A549 (cell line): ENCODE measurements around the gene CCDC138. TPM values are rescaled to one million over a fixed set of nuclear protein-coding genes. Genes with fewer than 3 reads are reported as not detected.

Experiments used
- ATAC-seq, 2 experiments: fragments of 200-7000 bp in 1 of 2; fragments of >200 bp in 1 of 2; cut with Nextera tagmentation in 1 of 2; cut with Tn5 transposase in 1 of 2; 3 replicates each; pipeline versions ENCODE4 v1.8.0 to v1.9.1; 2018 to 2020; ENCODE audit warnings: mild to moderate bottlenecking in 1 of 2, moderate library complexity in 1 of 2
- CTCF ChIA-PET: fragments of 300-600 bp; sonication (Branson Sonifier 250); formaldehyde crosslinking; extraction: SDS; loops from one replicate; lab custom pipeline; 2021; ENCODE audit warnings: antibody characterized with exemption, inconsistent platforms; lab: Yijun Ruan, JAX
- POLR2A ChIA-PET: fragments of 350-600 bp; formaldehyde crosslinking; extraction: SDS; loops from one replicate; lab custom pipeline; 2021; ENCODE audit warnings: antibody characterized with exemption, inconsistent platforms; lab: Yijun Ruan, JAX
- DNase-seq, 2 experiments: peaks; one replicate each; pipeline versions ENCODE4 v3.0.0 to v3.0.0-alpha.2; 2011 to 2016; ENCODE audit warnings: low read depth in 1 of 2, low spot score in 1 of 2
- FAIRE-seq: peaks from 2 replicates; lab custom pipeline; 2011; peaks lifted over from hg19 to GRCh38; lab: Jason Lieb, UNC
- H3K27ac ChIP-seq, 2 experiments: fragments of >200 bp; sonication (Bioruptor Twin); formaldehyde crosslinking; 3 replicates each; pipeline ENCODE4 v1.5.1; 2016 to 2017
- H3K4me1 ChIP-seq: fragments of >200 bp; sonication (Bioruptor Twin); formaldehyde crosslinking; 3 replicates; pipeline ENCODE4 v1.6.1; 2016
- H3K4me2 ChIP-seq: fragments of >200 bp; sonication (Bioruptor Twin); formaldehyde crosslinking; 3 replicates; pipeline ENCODE4 v1.6.1; 2016
- H3K4me3 ChIP-seq: fragments of >200 bp; sonication (Bioruptor Twin); formaldehyde crosslinking; 3 replicates; pipeline ENCODE4 v1.5.1; 2016
- H3K9me3 ChIP-seq: fragments of >200 bp; sonication (Bioruptor Twin); formaldehyde crosslinking; 3 replicates; pipeline ENCODE4 v1.6.1; 2016
- BHLHE40 ChIP-seq: IDR thresholded peaks from 2 replicates; pipeline ENCODE4 v1.6.1; 2012; ENCODE audit warnings: low read depth, low read length, inconsistent platforms
- CBX8 ChIP-seq: fragments of 200-600 bp; sonication (generic); IDR thresholded peaks from 2 replicates; pipeline ENCODE4 v1.6.1; 2016
- CEBPB ChIP-seq, 2 experiments: fragments of >200 bp in 1 of 2; sonication (Bioruptor Twin) in 1 of 2; formaldehyde crosslinking in 1 of 2; IDR thresholded peaks; 2 replicates each; pipeline ENCODE4 v1.6.1; 2012 to 2016
- CHD2 ChIP-seq: fragments of 150-350 bp; IDR thresholded peaks from 2 replicates; pipeline ENCODE4 v1.6.1; 2014; ENCODE audit warnings: low read length; ENCODE audit not compliant: partially characterized antibody
- CHD4 ChIP-seq: fragments of 200-600 bp; sonication (generic); IDR thresholded peaks from 2 replicates; pipeline ENCODE4 v1.6.1; 2016; ENCODE audit warnings: antibody characterized with exemption, mild to moderate bottlenecking, borderline replicate concordance
- CTCF ChIP-seq: fragments of >200 bp; sonication (Bioruptor Twin); formaldehyde crosslinking; IDR thresholded peaks from 3 replicates; pipeline ENCODE4 v1.5.1; 2016
- E2F6 ChIP-seq: IDR thresholded peaks from 2 replicates; pipeline ENCODE4 v1.6.1; 2012; ENCODE audit warnings: low read depth, borderline replicate concordance
- EHF ChIP-seq: fragments of 250-450 bp; sonication (Bioruptor Pico); IDR thresholded peaks from 2 replicates; pipeline ENCODE4 v1.5.0; 2020; ENCODE audit warnings: mild to moderate bottlenecking
- EHMT2 ChIP-seq: fragments of 200-600 bp; sonication (generic); IDR thresholded peaks from 2 replicates; pipeline ENCODE4 v1.6.1; 2016; ENCODE audit warnings: antibody characterized with exemption, low read depth, mild to moderate bottlenecking, moderate library complexity
- FOXS1 ChIP-seq: fragments of 250-450 bp; sonication (Bioruptor Pico); IDR thresholded peaks from 2 replicates; pipeline ENCODE4 v1.5.0; 2020; ENCODE audit warnings: mild to moderate bottlenecking, moderate library complexity
- HES2 ChIP-seq: fragments of >200 bp; sonication (Bioruptor Twin); formaldehyde crosslinking; IDR thresholded peaks from 2 replicates; pipeline ENCODE4 v1.6.1; 2016
- JUN ChIP-seq, 2 experiments: fragments of >200 bp; sonication (Bioruptor Twin); formaldehyde crosslinking; IDR thresholded peaks; 2 replicates in 1 of 2; 3 replicates in 1 of 2; pipeline ENCODE4 v1.6.1; 2016 to 2017
- JUNB ChIP-seq: fragments of >200 bp; sonication (Bioruptor Twin); formaldehyde crosslinking; IDR thresholded peaks from 2 replicates; pipeline ENCODE4 v1.6.1; 2016
- MAFK ChIP-seq: fragments of 450-650 bp; IDR thresholded peaks from 2 replicates; pipeline ENCODE4 v1.6.1; 2014; ENCODE audit not compliant: partially characterized antibody
- MAX ChIP-seq: IDR thresholded peaks from 2 replicates; pipeline ENCODE4 v1.6.1; 2012
- NFE2L2 ChIP-seq: fragments of 150-350 bp; conservative IDR thresholded peaks from 2 replicates; pipeline ENCODE4 v1.6.1; 2014; ENCODE audit warnings: low read length
- NPAS2 ChIP-seq: fragments of 250-450 bp; sonication (Bioruptor Pico); IDR thresholded peaks from 2 replicates; pipeline ENCODE4 v1.8.0; 2022; ENCODE audit warnings: mild to moderate bottlenecking, moderate library complexity, borderline replicate concordance
- PBX3 ChIP-seq: IDR thresholded peaks from 2 replicates; pipeline ENCODE4 v1.6.1; 2012
- PHF8 ChIP-seq: fragments of 200-600 bp; sonication (generic); IDR thresholded peaks from 2 replicates; pipeline ENCODE4 v1.6.1; 2016; ENCODE audit warnings: low read depth, mild to moderate bottlenecking, antibody characterized with exemption, moderate library complexity, borderline replicate concordance
- POLR2A ChIP-seq: IDR thresholded peaks from 2 replicates; pipeline ENCODE4 v1.6.1; 2012; ENCODE audit warnings: mild to moderate bottlenecking, low read length
- RAD21 ChIP-seq, 2 experiments: fragments of >200 bp in 1 of 2; sonication (Bioruptor Twin) in 1 of 2; formaldehyde crosslinking in 1 of 2; IDR thresholded peaks in 1 of 2; conservative IDR thresholded peaks in 1 of 2; 2 replicates in 1 of 2; 3 replicates in 1 of 2; pipeline ENCODE4 v1.6.1; 2012 to 2018; ENCODE audit warnings: inconsistent platforms in 1 of 2
- RCOR1 ChIP-seq: fragments of 150-350 bp; IDR thresholded peaks from 2 replicates; pipeline ENCODE4 v1.6.1; 2014; ENCODE audit warnings: antibody characterized with exemption, low read length, low read depth
- RFX5 ChIP-seq: fragments of 450-650 bp; IDR thresholded peaks from 2 replicates; pipeline ENCODE4 v1.7.1; 2014; ENCODE audit warnings: antibody characterized with exemption, mild to moderate bottlenecking, moderate library complexity
- SMC3 ChIP-seq: fragments of >200 bp; sonication (Bioruptor Twin); formaldehyde crosslinking; IDR thresholded peaks from 3 replicates; pipeline ENCODE4 v1.6.1; 2018; ENCODE audit warnings: inconsistent platforms
- USF2 ChIP-seq: fragments of 450-650 bp; IDR thresholded peaks from 2 replicates; pipeline ENCODE4 v1.6.1; 2014; ENCODE audit warnings: antibody characterized with exemption
- ZC3H11A ChIP-seq: fragments of 450-650 bp; IDR thresholded peaks from 2 replicates; pipeline ENCODE4 v1.6.1; 2014; ENCODE audit warnings: antibody characterized with exemption, mild to moderate bottlenecking
- ZNF302 ChIP-seq: fragments of 250-450 bp; sonication (Bioruptor Pico); IDR thresholded peaks from 2 replicates; pipeline ENCODE4 v1.9.0; 2021; ENCODE audit warnings: inconsistent platforms, mild to moderate bottlenecking, moderate library complexity
- WGBS: methylation state at CpG from one replicate; pipeline ENCODE4 v1.1.6; 2017; ENCODE audit errors: missing lambda C conversion rate; 5-methylcytosine and 5-hydroxymethylcytosine counted together
- polyA plus RNA-seq, 4 experiments: library from polyadenylated mRNA; depleted of rRNA in 3 of 4; stranded (reverse); fragments of >200 nt; fragmentation: RNase III in 1 of 4; extraction: RNeasy Plus Mini Kit Qiagen cat#74134 plus additional on column Dnase treatment in 1 of 4; gene quantifications; 2 replicates in 3 of 4; 3 replicates in 1 of 4; pipeline ENCODE4 v1.2.3, GENCODE V29; 2011 to 2017

CCDC138 gene
- polyA plus RNA-seq, 2 of the 4 experiments (the other 2 are of a cell fraction), result 9.7 to 13.0 TPM

GRCh38 chr2:108858894-108859293 lies 72.3 kb downstream of the CCDC138 start:
- TF ChIP-seq CHD4, result no peak
- TF ChIP-seq ZNF302 (CRISPR knock-in tag), result no peak
- TF ChIP-seq EHMT2, result no peak
- TF ChIP-seq RFX5, result no peak
- TF ChIP-seq PBX3, result no peak
- TF ChIP-seq PHF8, result no peak
- TF ChIP-seq SMC3, result no peak
- no peak for TF ChIP-seq CTCF
- TF ChIP-seq MAX, result no peak
- TF ChIP-seq EHF, result no peak
- no peak for TF ChIP-seq USF2
- no peak for TF ChIP-seq E2F6
- TF ChIP-seq NFE2L2, result no peak
- TF ChIP-seq NPAS2 (CRISPR knock-in tag), result no peak
- no peak for TF ChIP-seq MAFK
- no peak for FAIRE-seq
- WGBS, result 86% methylated on average over 3 of the region's 3 CpGs

GRCh38 chr2:108866041-108866440 lies 79.5 kb downstream of the CCDC138 start:
- no peaks in the 10 kb centered on the region for H3K4me1 ChIP-seq
- no peak for TF ChIP-seq JUNB
- TF ChIP-seq USF2, result no peak
- no peak for TF ChIP-seq POLR2A
- DNase-seq, result no peak
- no peak for FAIRE-seq
- ChIA-PET CTCF (interaction anchor here (0.9 kb wide), 1 partner anchor 123 kb away, joined by 3 read pairs; no protein-coding TSS in a partner anchor), POLR2A (no interaction called here)
- no peak overlapping the region for H3K4me3 ChIP-seq
- no peak for ATAC-seq
- no peak overlapping the region for H3K4me2 ChIP-seq
- H3K9me3 ChIP-seq, result peaks cover 9% of the 10 kb centered on the region; the same call in 2 of the 3 replicates
- H3K27ac ChIP-seq, result no peak overlapping the region

More at GRCh38 chr2:108858894-108859293, 72.3 kb downstream of the CCDC138 start:
- Histone ChIP-seq H3K4me1 (no peaks in the 10 kb centered on the region), H3K4me3 (no peak overlapping the region), H3K27ac (no peak overlapping the region), H3K4me2 (no peak overlapping the region), H3K9me3 (no peaks in the 10 kb centered on the region)
- POLR2A ChIA-PET, result no interaction called here
- CTCF ChIA-PET, result interaction anchor here (0.6 kb wide), 1 partner anchor 260 kb away, joined by 3 read pairs; no protein-coding TSS in a partner anchor
- DNase-seq, result no peak
- ATAC-seq, result no peak

- Histone ChIP-seq H3K27ac (no peak overlapping the region), H3K4me1 (no peaks in the 10 kb centered on the region), H3K4me2 (no peak overlapping the region), H3K4me3 (no peak overlapping the region), H3K9me3 (peaks cover 9% of the 10 kb centered on the region; the same call in 2 of the 3 replicates)
- ChIA-PET POLR2A (no interaction called here), CTCF (interaction anchor here (0.8 kb wide), 2 partner anchors 147 to 234 kb away, joined by 3 read pairs; no protein-coding TSS in a partner anchor)
- WGBS, result 85% methylated on average over 1 of the region's 1 CpG
- FAIRE-seq, result no peak
- ATAC-seq, result no peak
- DNase-seq, result no peak
- TF ChIP-seq CEBPB (IDR thresholded peaks at IDR 0.05) (no peak), NPAS2 (CRISPR knock-in tag) (no peak), FOXS1 (CRISPR knock-in tag) (no peak), RAD21 (conservative IDR thresholded peaks at IDR 0.05 in 1 of 2, IDR thresholded peaks at IDR 0.05 in 1 of 2) (no peak), CBX8 (no peak), CHD4 (no peak), CHD2 (no peak), JUN (IDR thresholded peaks at IDR 0.05) (no peak), ZC3H11A (no peak), NFE2L2 (no peak), HES2 (no peak), RCOR1 (no peak), E2F6 (no peak), USF2 (no peak), BHLHE40 (no peak)
Measured at GRCh38 chr2:108868911-108869310, 82.3 kb downstream of the CCDC138 start.
